AG04450 (cell line): ENCODE data around the gene CLDN10. TPM values are rescaled to one million over a fixed set of nuclear protein-coding genes. Genes with fewer than 3 reads are reported as not detected.

Experiments used
- CTCF ChIA-PET: fragments of 300-600, 350-600 bp; formaldehyde crosslinking; extraction: SDS; loops from one replicate; lab custom pipeline; 2022; ENCODE audit warnings: antibody characterized with exemption, inconsistent platforms; lab: Charles Lee
- POLR2A ChIA-PET: fragments of 350-600 bp; formaldehyde crosslinking; extraction: SDS; loops from one replicate; lab custom pipeline; 2021; ENCODE audit warnings: antibody characterized with exemption, inconsistent platforms; lab: Yijun Ruan, JAX
- DNase-seq: peaks from one replicate; pipeline ENCODE4 v3.0.0-alpha.2; 2011; ENCODE audit warnings: low read depth, low spot score
- H3K27ac ChIP-seq: one replicate; pipeline ENCODE4 v1.5.1; 2012; ENCODE audit warnings: low read depth, low read length, control low read depth
- H3K27me3 ChIP-seq: one replicate; pipeline ENCODE4 v1.6.0; 2012; ENCODE audit warnings: low read length; ENCODE audit not compliant: control insufficient read depth, insufficient read depth
- H3K4me3 ChIP-seq: 2 replicates; pipeline ENCODE4 v1.5.1; 2011; ENCODE audit warnings: mild to moderate bottlenecking, low read depth, low read length, control low read depth
- H3K9me3 ChIP-seq: 2 replicates; pipeline ENCODE4 v1.5.1; 2012; ENCODE audit warnings: low read length; ENCODE audit not compliant: control insufficient read depth, insufficient read depth
- CTCF ChIP-seq: IDR thresholded peaks from 2 replicates; pipeline ENCODE4 v1.5.1; 2011; ENCODE audit warnings: low read depth, low read length, control low read depth, inconsistent platforms
- polyA plus RNA-seq: library from polyadenylated mRNA; depleted of rRNA; stranded (reverse); fragments of >200 nt; gene quantifications from 2 replicates; pipeline ENCODE4 v1.2.3, GENCODE V29; 2011

Gene CLDN10
- polyA plus RNA-seq, 1 experiment, result not detected

- ChIA-PET POLR2A (interaction anchor here (0.7 kb wide), 1 partner anchor 69 kb away, joined by 3 read pairs; no protein-coding TSS in a partner anchor), CTCF (interaction anchor here (1.5 to 2.7 kb wide), 3 partner anchors 15 to 227 kb away, joined by 6 to 16 read pairs (median 12); no protein-coding TSS in a partner anchor)
- no peak for TF ChIP-seq CTCF
- H3K27me3 ChIP-seq, result no peaks in the 10 kb centered on the region
- H3K27ac ChIP-seq, result no peak overlapping the region
- H3K4me3 ChIP-seq, result no peak overlapping the region
- no peak for DNase-seq
- no peaks in the 10 kb centered on the region for H3K9me3 ChIP-seq
These were observed 54.8 kb downstream of the CLDN10 start for GRCh38 chr13:95607366-95607765.

GRCh38 chr13:95608640-95609323 is 56.3 kb downstream of the CLDN10 start:
- Histone ChIP-seq H3K9me3 (no peaks in the 10 kb centered on the region), H3K4me3 (no peak overlapping the region), H3K27me3 (no peaks in the 10 kb centered on the region), H3K27ac (no peak overlapping the region)
- DNase-seq, result no peak
- TF ChIP-seq CTCF, result no peak
- ChIA-PET POLR2A (no interaction called here), CTCF (interaction anchor here (1.1 to 3.0 kb wide), 5 partner anchors 15 to 225 kb away, joined by 4 to 29 read pairs (median 4); no protein-coding TSS in a partner anchor)

GRCh38 chr13:95614641-95615245 is 62.2 kb downstream of the CLDN10 start:
- no peak for TF ChIP-seq CTCF
- DNase-seq, result no peak
- ChIA-PET CTCF (interaction anchor here (2.8 to 3.2 kb wide), 2 partner anchors 10 to 219 kb away, joined by 7 to 22 read pairs; no protein-coding TSS in a partner anchor), POLR2A (no interaction called here)
- H3K27me3 ChIP-seq, result no peaks in the 10 kb centered on the region
- no peaks in the 10 kb centered on the region; the same call in 1 of the 2 replicates for H3K9me3 ChIP-seq
- no peak overlapping the region for H3K4me3 ChIP-seq
- H3K27ac ChIP-seq, result no peak overlapping the region

GRCh38 chr13:95615539-95615938 is 63.0 kb downstream of the CLDN10 start:
- ChIA-PET CTCF (interaction anchor here (2.8 to 3.2 kb wide), 2 partner anchors 9 to 219 kb away, joined by 7 to 22 read pairs; no protein-coding TSS in a partner anchor), POLR2A (no interaction called here)

More at GRCh38 chr13:95615539-95615938, 63.0 kb downstream of the CLDN10 start:
- DNase-seq, result no peak
- H3K27ac ChIP-seq, result no peak overlapping the region
- peaks cover 3% of the 10 kb centered on the region; the same call in 1 of the 2 replicates for H3K9me3 ChIP-seq
- no peaks in the 10 kb centered on the region for H3K27me3 ChIP-seq
- H3K4me3 ChIP-seq, result no peak overlapping the region
- TF ChIP-seq CTCF, result no peak
